GM10248 (cell line): ENCODE measurements around the gene RPL27A.

Source experiments
- CTCF ChIA-PET: fragments of 300-600 bp; sonication (Branson Sonifier 250); formaldehyde crosslinking; extraction: SDS; loops from one replicate; lab custom pipeline; 2021; ENCODE audit warnings: antibody characterized with exemption; lab: Yijun Ruan, JAX
- POLR2A ChIA-PET: fragments of 350-650 bp; sonication (Branson Sonifier 250); formaldehyde crosslinking; extraction: SDS; loops from one replicate; lab custom pipeline; 2020; ENCODE audit warnings: antibody characterized with exemption; lab: Yijun Ruan, JAX
- DNase-seq: peaks from one replicate; pipeline ENCODE4 v3.0.0; 2012; ENCODE audit errors: extremely low spot score
- CTCF ChIP-seq: IDR thresholded peaks from 2 replicates; pipeline ENCODE4 v1.5.1; 2012; ENCODE audit warnings: mild to moderate bottlenecking, low read depth; ENCODE audit errors: extremely low read depth, missing control alignments, control extremely low read depth

Gene RPL27A

GRCh38 chr11:8699903-8700302, 17.3 kb downstream of the RPL27A start:
- ChIA-PET POLR2A (interaction anchor here (1.2 kb wide), 1 partner anchor 11 kb away, joined by 6 read pairs; no protein-coding TSS in a partner anchor), CTCF (no interaction called here)
- TF ChIP-seq CTCF = no peak
- no peak for DNase-seq

GRCh38 chr11:8701891-8702597, 19.5 kb downstream of the RPL27A start:
- POLR2A ChIA-PET = no interaction called here
- DNase-seq = no peak
- TF ChIP-seq CTCF = no peak
- CTCF ChIA-PET = interaction anchor here (0.8 to 1.1 kb wide), 2 partner anchors 9 to 45 kb away, joined by 3 read pairs; no protein-coding TSS in a partner anchor

GRCh38 chr11:8702598-8702915, 20.0 kb downstream of the RPL27A start:
- CTCF ChIA-PET = interaction anchor here (0.8 to 1.1 kb wide), 2 partner anchors 9 to 44 kb away, joined by 3 read pairs; no protein-coding TSS in a partner anchor
- no peak for DNase-seq
- TF ChIP-seq CTCF = no peak
- POLR2A ChIA-PET = no interaction called here

- ChIA-PET POLR2A (interaction anchor here (0.8 kb wide), 1 partner anchor 8 kb away, joined by 3 read pairs; no protein-coding TSS in a partner anchor), CTCF (no interaction called here)
- DNase-seq = no peak
- TF ChIP-seq CTCF = no peak
Measured at GRCh38 chr11:8704136-8704535, 21.5 kb downstream of the RPL27A start.

GRCh38 chr11:8705146-8705545, 22.6 kb downstream of the RPL27A start:
- ChIA-PET POLR2A (no interaction called here), CTCF (interaction anchor here (0.7 to 1.0 kb wide), 2 partner anchors 10 to 16 kb away, joined by 3 read pairs; no protein-coding TSS in a partner anchor)
- no peak for DNase-seq
- no peak for TF ChIP-seq CTCF

GRCh38 chr11:8706673-8707432, 24.3 kb downstream of the RPL27A start:
- no peak for TF ChIP-seq CTCF
- ChIA-PET POLR2A (no interaction called here), CTCF (interaction anchor here (0.9 kb wide), 1 partner anchor 8 kb away, joined by 3 read pairs; no protein-coding TSS in a partner anchor)
- no peak for DNase-seq
